Left renal pelvis (tissue), 4 donors: ENCODE data around the gene GALNT17. TPM values are rescaled to one million over a fixed set of nuclear protein-coding genes. Genes with fewer than 3 reads are reported as not detected.
"Not testable (repeated sequence)": the region's sequence is repeated elsewhere in the genome, so short reads cannot be mapped to it uniquely, and the experiment has no call there.

ENCODE experiments used
- DNase-seq, 4 donors: peaks; one replicate each; pipeline ENCODE4 v3.0.0-alpha.2; 2013; ENCODE audit warnings: low read depth in 4 of 4, low spot score in 3 of 4
- polyA plus RNA-seq, 4 donors: library from polyadenylated mRNA; unstranded; fragments of 120-200 nt; gene quantifications; one replicate each; pipeline ENCODE4 v1.2.1, GENCODE V29; 2013; ENCODE audit not compliant: insufficient read length in 4 of 4

The GALNT17 gene
- polyA plus RNA-seq, 4 donors: 4.7 to 33.4 (median 5.6) TPM

- no peak for DNase-seq
These were observed 574.6 kb downstream of the GALNT17 start for GRCh38 chr7:71706597-71706975.

DNA sequence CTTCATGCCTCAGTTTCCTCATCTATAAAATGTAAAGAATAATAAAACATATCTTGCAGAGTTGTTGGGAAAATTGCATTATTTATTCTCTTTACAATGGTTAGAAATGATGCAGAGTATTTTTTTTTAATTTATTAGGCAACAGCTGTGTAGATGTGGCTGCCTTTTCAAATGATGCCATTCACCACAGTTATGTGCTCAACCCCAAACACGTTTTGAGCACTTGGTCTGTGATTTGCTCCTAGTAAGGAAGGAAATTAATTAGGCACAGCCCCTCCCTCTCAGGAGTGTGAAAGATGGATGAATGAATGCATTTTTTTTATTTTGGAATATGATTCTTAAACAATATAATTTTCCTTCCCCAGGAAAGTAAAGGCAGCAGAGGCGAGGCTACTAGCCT, 575.1 kb downstream of the GALNT17 start:
- no peak for DNase-seq

GRCh38 chr7:71708710-71709109, 576.8 kb downstream of the GALNT17 start:
- DNase-seq: no peak

DNA sequence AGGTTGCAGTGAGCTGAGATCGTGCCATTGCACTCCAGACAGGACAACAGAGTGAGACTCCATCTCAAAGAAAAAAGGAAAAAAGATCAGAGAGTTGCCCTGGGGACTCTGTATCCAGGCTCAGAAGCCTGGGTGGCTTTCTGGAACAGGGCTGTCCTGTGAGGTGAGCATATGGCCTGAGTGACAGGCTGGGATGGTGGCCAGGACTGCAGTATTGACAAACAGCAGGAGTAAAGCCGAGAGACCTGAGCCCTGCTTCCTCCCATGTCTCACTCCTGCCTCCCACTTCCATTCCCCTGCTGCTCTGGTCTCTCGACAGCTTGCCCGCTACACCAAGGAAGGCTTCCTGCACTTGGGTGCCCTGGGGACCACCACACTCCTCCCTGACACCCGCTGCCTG, 578.5 kb downstream of the GALNT17 start:
- no peak for DNase-seq

DNA sequence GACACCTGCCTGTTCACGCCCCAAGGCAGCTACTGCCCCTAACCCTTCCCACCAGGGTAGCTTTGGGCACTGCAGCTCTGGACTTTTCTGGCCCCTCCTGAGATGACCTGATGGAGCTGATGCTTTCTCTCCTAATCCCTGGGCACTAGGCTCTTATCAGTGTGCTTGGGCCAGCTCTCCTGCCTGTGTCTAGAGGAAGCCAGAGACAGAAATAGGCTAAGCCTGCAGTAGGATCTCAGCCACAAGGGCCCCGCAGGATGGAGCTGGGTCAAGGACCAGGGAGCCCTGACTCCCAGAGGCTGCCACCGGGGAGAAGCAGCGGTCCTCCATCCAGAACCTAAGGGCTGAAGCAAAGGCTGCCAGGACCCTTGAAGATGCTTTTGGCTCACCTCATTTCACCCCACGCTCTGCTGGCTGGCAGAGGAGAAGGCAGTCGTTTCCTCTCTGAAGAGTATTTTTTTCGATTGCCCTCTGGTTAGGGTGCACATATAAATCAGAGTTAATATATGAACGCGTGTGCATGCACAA, 580.8 kb downstream of the GALNT17 start:
- no peak for DNase-seq

DNA sequence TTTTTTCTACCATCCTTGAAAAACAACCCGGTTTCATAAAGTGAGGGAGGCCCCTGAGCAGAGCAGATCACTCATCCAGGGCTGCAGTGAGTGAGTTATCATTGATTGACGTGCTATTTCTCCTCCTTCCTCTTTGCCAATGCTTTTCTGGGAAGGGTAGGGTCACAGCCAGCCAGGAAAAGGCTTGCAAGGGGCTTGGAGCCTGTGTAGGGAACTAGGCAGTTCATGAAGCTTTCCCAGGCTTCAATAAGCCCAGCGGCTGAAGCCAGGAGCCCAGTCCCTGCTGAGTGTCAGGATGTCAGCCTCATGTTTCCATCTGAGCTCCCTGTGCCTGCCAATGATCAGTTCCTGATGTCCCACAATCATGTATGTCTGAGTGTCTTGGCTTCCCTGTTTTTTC, 584.7 kb downstream of the GALNT17 start:
- no peak for DNase-seq

DNA sequence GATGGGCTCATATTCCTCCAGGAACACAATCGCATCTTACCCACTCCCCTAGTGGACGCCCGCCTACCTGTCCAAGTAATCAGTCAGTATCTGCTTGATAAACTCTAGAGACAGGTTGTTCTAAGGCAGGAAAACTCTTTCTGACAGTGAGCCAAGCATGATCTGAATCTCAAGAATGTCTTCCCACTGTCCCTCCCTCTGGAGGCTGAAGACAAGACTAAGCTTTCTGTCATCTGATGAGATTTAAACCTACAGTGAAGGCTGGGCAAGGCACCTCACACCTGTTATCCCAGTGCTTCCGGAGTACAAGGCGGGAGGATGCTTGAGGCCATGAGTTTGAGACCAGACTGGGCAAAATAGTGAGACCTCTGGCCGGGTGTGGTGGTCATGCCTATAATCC, 586.6 kb downstream of the GALNT17 start:
- no peak for DNase-seq

GRCh38 chr7:71721742-71722141, 589.8 kb downstream of the GALNT17 start:
- DNase-seq: no peak

- DNase-seq: no peak
These were observed 591.9 kb downstream of the GALNT17 start for GRCh38 chr7:71723859-71724258.

GRCh38 chr7:71727347-71727746, 595.4 kb downstream of the GALNT17 start:
- no peak for DNase-seq

- DNase-seq: no peak
These were observed 599.8 kb downstream of the GALNT17 start for GRCh38 chr7:71731740-71732139.

- peak; percentile 65 to 76 (median 68) for DNase-seq
These were observed 601.3 kb downstream of the GALNT17 start for GRCh38 chr7:71733107-71733870.

DNA sequence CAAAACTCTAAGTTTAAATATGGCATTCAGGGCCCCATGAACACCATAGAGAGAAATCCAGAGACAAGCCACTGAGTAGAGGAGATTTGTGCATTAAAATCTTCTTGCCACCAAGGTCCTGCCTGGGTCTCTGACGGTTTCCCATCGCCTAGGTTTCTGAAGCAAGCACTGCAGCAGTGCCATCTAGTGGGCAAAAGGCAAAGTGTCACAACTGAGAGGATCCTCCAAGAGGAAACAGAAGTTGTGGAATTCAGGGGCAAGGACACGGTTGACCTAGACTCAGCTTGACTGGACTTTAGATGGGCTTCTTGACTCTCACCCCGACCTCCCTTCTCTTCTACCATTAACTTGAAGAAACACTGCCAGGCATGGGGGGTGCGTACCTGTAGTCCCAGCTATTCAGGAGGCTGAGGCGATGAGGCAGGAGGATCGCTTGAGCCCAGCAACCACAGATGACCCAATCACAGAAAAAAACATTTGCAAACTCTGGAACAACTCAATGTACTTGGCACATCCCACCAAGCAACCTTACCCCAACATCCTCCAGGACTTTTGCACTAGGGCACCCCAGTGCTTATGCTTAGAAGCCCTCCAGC, 604.1 kb downstream of the GALNT17 start:
- DNase-seq: peak in 3 of 4 donors; percentile 66 to 69 (median 69)

GRCh38 chr7:71737931-71738540, 606.1 kb downstream of the GALNT17 start:
- not testable (repeated sequence) for DNase-seq

GRCh38 chr7:71739520-71740173, 607.7 kb downstream of the GALNT17 start:
- DNase-seq: no peak

DNA sequence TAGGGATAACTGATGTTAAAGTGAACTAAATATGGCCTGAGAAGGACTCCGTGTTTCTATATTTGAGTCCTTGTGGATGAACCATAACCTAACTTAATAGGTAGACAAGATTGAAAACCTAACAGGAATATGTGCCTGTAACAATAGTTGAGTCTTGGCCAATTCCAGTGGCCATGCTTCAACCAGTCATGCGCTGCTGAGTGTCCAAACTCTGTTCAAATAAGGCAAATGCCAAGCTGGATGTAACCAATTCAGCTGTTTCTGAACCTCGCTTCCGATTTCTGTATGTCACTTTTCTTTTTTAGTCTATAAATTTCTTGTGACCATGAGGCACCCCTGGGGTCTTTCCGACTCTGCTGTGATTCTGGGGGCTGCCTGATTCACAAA, 608.2 kb downstream of the GALNT17 start:
- DNase-seq: no peak

GRCh38 chr7:71746006-71746405, 614.1 kb downstream of the GALNT17 start:
- no peak for DNase-seq

DNA sequence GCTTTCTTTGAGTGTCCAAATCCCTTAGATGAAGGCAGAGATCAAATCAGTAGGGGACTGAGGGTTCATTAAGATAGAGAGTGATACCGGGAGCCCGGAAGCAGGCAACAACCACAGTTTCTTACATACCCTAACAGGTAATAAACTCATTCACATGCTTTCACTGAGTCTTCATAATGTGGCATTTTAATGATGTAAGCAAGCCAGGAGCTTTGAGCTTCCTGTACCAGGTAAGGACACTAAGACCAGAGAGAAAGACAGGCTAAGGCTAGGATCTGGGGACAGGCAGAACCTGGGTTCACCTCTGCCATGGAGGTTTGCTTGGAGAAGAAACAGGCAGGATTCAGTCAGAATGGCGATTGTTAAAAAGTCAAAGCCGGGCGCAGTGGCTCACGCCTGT, 618.3 kb downstream of the GALNT17 start:
- DNase-seq: no peak

DNA sequence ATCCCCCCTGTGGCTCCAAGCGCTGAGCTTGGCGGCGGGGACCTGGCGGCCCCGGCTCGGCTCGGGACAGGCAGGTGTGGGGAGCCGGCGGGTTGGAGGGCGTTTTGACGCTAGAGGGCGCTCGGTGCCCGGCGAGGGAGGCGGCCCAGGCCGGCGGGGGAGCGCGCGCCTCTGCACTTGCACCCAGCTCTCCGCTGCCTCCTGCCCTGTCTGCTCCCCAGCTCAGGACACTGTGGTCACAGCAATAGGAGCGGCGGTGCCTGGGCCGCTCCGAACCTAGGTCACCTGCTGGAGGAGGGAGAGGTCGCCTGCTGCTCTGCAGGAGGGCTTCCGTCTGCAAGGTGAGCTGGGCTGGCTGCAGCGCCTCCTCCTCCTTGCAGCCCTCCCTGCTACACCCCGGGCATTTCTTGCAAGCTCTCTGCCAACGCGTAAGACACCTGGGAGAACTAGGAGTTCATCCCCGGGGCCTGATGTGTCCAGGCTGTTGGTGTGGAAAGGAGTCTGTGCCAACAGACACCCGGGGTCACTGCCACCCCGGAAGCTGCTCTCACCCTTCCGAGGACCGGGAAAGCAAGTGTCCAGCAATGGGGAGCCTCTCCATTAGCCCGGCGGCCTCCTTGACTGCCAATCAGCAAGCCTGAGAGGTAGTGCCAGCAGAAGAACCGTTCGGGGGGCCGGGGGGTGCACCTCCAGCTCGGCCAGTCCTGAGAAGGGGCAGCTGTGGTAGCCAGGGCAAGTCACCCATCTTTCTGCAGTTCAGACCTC, 620.4 kb downstream of the GALNT17 start:
- peak in 2 of 4 donors; percentile 12 to 17 for DNase-seq

GRCh38 chr7:71753236-71753635, 621.3 kb downstream of the GALNT17 start:
- no peak for DNase-seq
